HG03060 (cell line): Measurements from ENCODE around the gene CCAR1.
"Not testable (repeated sequence)": the region's sequence is repeated elsewhere in the genome, so short reads cannot be mapped to it uniquely, and the experiment has no call there.

Source experiments
- ATAC-seq: cut with Tn5 transposase; IDR thresholded peaks from one replicate; pipeline ENCODE4 v1.9.1; 2021; ENCODE audit warnings: low read depth, moderate number of reproducible peaks; ENCODE audit not compliant: unreplicated experiment

The CCAR1 gene

DNA sequence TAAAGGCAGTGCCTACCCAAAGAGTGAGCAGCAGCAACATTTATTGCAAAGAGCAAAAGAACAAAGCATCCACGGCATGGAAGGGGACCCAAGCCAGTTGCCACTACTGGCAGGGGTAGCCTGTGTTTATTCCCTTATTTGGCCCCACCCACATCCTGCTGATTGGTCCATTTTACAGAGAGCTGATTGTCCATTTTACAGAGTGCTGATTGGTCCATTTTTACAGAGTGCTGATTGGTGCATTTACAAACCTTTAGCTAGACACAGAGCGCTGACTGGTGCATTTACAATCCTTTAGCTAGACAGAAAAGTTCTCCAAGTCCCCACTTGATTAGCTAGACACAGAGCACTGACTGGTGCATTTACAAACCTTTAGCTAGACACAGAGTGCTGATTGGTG is 101.6 kb downstream of the CCAR1 start:
- not testable (repeated sequence) for ATAC-seq

DNA sequence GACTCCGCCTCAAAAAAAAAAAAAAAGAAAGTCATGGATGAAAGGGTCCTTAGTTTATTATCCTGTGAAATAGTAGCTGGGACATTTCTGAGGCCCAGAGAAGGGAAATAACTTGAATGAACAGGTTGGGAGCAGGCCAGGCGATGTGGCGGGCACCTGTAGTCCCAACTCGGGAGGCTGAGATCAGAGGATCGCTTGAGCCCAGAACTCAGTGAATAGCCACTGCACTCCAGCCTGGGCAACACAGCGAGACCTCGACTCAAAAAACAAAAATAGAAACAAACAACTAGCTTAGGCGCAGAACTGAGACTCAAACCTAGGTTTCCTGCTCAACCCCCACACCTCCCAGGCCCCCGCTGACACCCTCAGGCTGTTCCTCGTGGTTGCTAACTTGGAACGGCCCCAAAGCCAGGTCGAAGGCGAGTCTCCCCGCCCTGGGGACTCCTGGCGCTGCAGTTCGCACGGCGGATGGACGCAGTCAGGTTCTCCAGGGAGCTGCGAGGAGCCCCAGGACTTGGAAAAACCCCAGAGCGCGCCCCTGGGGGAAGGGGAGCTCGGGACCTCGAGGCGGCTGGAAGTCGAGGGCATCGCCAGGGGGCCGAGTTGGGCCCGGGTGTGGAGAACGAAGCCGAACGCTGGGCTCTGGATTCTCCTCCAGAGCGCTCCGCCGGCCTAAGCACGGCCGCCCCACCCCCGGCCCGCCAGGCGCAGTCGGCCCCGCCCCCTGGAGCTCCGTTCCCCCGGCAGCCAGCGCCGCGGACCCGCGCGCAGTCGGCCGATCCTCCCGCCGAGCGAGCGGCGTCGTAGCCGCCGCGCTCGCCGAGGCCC is 105.9 kb downstream of the CCAR1 start, which contains the start of gene STOX1:
Gene STOX1 (plus strand): TSS at position 768 of the 828 bp plus-strand sequence. CDS start 93 bp downstream, outside the sequence.
- ATAC-seq = no peak

DNA sequence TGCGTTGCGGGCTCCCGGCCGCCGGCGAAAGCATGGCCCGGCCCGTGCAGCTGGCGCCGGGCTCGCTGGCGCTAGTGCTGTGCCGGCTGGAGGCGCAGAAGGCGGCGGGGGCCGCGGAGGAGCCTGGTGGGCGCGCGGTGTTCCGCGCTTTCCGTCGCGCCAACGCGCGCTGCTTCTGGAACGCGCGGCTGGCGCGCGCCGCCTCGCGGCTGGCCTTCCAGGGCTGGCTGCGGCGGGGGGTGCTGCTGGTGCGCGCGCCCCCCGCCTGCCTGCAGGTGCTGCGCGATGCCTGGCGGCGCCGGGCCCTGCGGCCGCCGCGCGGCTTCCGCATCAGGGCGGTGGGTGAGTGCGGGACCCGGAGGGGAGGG is 106.5 kb downstream of the CCAR1 start:
- ATAC-seq = not testable (repeated sequence)

DNA sequence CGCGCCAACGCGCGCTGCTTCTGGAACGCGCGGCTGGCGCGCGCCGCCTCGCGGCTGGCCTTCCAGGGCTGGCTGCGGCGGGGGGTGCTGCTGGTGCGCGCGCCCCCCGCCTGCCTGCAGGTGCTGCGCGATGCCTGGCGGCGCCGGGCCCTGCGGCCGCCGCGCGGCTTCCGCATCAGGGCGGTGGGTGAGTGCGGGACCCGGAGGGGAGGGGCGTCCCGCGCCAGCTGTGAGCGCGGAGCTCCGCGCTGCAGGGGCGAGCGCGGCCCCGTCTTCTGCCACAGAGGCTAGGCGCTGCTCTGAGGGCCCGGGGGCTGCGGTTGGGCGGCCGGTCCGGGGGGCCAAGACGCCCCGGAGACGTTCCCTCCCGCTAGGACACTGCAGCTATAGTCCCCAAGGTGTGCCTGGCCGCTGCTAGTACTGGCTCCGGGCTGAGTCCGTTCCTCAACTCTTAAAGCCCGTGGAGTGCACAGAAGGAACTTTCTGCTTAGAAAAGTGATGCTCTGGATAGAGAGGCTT is 107.1 kb downstream of the CCAR1 start:
- not testable (repeated sequence) for ATAC-seq

DNA sequence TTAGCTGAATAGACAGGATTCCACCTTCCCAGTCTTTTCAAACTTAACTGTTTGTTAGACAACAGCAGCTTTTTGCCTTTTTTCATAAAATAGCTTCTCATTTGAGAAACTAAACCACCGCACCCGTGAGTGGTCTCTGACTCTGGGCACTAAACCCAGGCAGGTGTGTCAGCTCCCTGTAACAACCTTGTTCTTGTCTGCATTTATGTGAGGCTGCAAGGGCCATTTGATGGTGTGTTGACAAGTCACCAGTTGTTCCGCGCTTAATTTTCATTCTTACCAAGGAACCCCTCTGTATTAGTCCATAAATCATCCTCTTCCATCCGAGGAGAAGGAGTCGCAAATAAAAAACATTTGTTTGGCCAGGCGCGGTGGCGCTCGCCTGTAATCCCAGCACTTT is 107.8 kb downstream of the CCAR1 start:
- no peak for ATAC-seq

DNA sequence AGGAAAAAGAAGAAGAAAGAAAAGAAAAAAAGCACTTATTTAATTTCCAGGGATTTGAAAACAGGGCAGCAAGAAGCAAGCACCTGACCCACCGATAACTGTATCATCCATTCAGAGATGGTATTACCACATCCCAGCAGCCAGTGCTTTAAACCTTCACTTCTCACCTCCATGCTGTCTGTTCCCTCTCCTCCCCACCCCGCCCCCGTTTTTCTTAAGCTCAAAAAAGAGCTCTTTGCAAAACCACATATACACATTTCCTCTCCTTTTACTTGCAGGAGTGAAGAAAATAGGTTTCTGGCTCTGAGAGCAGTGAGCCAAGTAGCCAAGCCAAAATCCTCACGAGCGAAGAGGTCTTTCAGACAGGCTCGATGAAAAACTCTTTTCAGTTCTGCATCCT is 108.5 kb downstream of the CCAR1 start:
- no peak for ATAC-seq

DNA sequence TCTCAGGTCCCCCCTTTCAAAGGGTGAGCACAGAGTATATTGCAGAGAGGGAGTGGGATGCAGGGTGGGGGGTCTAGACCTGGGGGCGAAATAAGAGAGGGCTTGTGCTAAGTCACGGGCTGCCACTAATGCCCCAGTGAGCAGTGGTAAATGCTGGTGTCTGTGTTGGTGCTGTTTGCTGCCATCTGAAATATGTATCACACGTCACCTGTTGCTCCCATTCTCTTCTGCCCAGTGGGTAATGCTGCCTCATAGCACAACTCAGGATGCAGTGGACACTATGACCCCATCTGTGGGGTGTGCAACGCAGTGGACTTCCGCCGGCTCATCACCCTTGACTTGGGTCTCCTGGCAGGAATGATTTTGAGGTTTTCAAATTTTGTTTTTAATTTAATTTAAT is 108.9 kb downstream of the CCAR1 start:
- no peak for ATAC-seq

DNA sequence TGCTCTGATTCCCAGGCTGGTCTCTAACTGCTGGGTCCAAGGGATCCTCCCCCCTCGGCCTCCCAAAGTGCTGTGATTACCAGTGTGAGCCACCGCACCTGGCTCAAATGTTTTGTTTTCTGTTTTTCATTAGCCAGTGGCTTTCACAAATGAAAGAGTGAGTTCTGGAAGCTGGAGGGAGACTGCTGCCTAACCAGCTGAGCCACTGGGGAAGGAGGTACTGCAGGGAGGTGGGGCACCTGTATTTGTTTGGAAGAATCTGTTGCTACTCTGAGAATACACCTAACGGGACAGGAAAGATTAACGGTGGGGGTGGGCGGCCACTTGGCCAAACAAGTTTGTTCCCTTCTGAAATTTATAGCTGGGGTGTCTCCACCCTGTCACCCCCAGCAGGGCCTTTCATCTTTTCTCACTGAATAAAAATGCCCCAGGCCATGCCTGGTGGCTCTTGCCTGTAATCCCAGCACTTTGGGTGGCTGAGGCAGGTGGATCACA is 111.0 kb downstream of the CCAR1 start:
- no peak for ATAC-seq

DNA sequence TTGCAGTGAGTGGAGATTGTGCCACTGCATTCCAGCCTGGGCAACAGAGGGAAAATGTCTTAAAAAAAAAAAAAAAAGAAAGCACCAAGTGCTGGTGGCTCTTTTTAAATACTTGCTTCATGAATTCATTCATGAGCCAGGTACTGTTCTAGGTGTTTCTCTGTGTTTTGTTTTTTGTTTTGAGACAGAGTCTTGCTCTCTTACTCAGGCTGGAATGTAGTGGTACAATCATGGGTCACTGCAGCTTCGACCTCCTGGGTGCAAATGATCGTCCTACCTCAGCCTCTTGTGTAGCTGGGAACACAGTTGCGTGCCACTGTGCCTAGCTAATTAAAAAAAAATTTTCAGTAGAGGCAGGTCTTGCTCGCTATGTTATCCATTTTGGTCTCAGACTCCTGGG is 111.6 kb downstream of the CCAR1 start:
- no peak for ATAC-seq

DNA sequence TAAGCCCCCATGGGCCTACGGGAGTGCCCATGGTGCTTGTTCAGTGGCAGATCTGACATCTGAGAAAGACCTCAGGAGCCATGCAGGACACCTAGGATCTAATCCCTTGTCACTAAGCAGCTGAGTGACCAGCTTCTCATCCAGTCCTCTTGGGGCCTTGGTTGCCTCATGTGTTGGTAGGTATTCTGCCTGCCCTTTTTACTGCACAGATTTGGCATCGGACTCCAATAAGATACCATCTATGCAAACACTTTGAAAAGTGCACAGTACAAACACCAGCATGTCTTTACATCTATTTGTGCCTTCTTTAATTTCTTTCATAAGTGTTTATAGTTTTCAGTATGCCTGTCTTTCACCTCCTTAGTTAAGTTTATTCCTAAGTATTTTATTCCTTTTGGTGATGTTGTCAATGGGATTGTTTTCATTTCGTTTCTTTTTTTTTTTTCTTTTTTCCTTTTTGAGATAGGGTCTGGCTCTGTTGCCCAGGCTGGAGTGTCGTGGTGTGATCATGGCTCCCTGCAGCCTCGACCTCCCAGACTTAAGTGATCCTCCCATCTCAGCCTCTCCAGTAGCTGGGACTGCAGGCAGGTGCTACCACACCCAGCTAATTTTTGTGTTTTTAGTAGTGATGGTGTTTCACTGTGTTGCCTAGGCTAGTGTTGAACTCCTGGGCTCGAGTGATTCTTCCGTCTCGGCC is 116.7 kb downstream of the CCAR1 start:
- no peak for ATAC-seq

DNA sequence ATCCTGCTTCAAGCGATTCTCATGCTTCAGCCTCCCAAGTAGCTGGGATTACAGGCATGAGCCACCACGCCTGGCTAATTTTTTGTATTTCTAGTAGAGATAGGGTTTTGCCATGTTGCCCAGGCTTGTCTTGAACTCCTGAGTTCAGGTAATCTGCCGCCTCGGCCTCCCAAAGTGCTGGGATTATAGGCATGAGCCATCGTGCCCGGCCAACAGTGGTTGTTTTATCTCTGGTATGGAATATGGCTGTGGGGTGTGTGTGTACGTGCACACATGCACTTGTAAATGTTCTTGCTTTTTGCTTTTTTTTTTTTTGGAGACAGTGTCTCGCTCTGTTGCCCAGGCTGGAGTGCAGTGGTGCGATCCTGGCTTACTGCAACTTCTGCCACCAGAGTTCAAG is 119.6 kb downstream of the CCAR1 start:
- not testable (repeated sequence) for ATAC-seq
